Endometrial microvascular endothelial cells (primary cell): Measurements from ENCODE around the gene TRIP11. TPM values are rescaled to one million over a fixed set of nuclear protein-coding genes. Genes with fewer than 3 reads are reported as not detected.
"Not testable (repeated sequence)": the region's sequence is repeated elsewhere in the genome, so short reads cannot be mapped to it uniquely, and the experiment has no call there.

Experiments used
- in situ Hi-C: cut with HindIII; loops from 2 replicates; pipeline ENCODE4 v1.10.0; 2017; ENCODE audit warnings: low sequenced_read_pairs, low pct_unique_long_range_greater_than_20kb; ENCODE audit errors: inconsistent ontology term
- total RNA-seq: library from RNA; depleted of rRNA; stranded (reverse); fragments of >200 nt; gene quantifications from one replicate; pipeline ENCODE4 v1.2.3, GENCODE V29; 2015; ENCODE audit errors: inconsistent ontology term

The TRIP11 gene
- 11.4 TPM for total RNA-seq

DNA sequence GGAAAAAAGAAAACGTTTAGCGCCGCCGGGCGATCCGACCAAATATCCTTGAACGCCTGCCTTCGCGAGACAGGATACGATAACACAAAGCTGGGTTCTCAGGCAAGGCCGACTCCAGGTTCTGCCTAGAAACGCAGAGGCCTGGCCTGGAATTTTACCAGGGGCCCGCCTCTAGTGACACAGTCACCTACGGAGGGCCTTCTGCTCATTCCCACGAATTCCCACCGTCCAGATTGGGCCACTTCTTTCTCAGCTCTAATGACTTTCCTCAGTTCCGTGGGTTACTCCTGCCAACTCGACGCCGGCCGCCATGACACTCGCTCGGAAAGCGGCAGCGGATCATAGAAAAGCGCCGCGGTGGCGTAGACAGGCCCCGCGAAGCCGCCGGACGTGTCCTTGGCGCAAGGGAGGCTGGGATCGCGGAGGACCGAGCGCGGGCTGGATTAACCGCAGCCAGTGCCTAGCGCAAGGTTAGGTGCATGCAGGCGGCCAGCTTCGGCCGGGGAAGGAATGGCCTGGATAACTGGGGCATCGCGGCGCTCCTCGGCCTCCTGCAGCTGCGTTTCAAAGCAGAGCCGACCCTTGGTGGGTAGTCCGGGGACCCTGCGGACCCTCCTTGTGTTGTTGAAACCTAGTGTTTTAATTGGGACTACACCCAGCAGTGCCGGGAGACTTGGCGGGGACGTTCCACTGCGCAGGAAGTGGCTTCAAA, at the start of gene TRIP11:
Gene TRIP11, minus strand, starts transcription at position 341 of the 712 bp plus-strand sequence. CDS start 374 bp downstream, outside the sequence.
- in situ Hi-C loops, result no loop called here

GRCh38 chr14:92088494-92088893, 48.6 kb upstream of the TRIP11 start:
- in situ Hi-C loops, result no loop called here

DNA sequence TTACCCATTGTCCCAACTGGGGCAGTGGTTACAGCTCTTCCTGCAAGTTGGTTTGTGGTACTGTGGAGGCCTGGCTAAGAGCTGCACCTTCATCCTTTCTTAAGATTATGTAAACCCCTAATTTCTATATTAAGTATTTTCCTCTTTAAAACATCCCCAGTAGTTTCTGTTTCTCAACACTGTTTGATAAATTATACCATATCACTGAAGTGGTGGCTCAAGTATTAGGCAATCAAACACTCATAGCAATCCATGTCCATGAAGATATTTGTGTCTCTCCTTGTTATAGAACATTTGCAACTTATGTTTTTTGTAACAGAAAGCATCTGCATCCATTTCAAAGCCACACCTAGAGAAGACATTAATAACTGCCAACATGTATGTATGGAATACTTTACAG, 34.7 kb upstream of the TRIP11 start:
- in situ Hi-C loops, result no loop called here

DNA sequence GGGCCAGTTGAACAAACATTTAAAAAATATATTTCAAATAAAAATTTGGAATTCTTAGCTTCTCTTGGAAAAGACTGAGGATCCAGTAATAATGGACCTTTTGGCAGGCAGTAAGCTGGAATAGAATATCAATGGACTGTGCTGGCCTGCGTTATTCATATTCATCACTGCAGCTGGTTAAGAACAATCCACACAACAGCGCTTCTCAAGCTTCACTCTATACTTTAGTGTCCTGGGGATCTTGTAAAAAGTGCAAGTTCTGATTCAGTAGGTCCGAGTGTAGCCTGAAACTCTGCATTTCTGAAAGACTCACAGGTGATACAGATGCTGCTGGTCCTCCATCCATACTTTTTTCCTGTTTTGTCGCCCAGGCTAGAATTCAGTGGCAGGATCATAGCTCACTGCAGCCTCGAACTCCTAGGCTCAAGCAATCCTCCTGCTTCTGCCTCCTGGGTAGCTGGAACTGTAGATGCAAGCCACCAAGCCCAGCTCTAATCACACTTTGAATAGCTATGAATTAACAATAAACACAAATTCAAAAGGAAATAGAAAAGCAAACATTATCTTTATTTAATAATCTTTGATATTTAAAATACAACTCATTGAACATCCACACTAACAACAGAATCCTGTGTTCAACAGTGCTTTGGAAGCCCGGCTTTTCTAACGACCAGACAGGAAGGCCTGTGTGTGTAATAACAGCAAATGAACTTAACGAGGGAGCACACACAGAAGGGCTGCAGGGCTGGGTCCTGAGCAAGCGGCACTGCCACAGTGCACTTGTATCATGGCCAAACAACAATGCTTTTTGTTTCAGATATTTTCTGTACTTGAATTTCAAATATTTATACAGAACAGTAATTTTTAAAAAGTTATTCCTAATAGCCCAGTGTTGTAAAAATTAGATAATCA, 18.4 kb upstream of the TRIP11 start:
- in situ Hi-C loops, result no loop called here

DNA sequence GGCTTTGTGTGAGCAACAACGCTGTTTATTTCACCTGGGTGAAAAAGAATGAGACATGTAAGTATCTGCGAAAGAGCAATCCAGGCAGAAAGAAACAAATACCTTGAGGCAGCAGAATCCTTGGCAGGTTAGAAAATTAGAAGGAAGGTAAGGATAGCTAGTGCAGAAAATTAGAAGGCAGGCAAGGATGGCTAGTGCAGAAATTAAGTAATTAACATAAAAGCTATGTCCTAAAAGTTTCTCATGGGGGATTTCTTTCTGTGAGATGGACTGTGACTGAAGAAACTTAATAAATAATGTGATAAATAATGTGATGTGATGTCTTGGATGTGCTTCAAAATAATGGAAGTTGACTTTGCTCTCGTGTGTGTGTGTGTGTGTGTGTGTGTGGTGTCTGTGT, 9.9 kb upstream of the TRIP11 start:
- in situ Hi-C loops, result no loop called here

- in situ Hi-C loops, result not testable (repeated sequence)
Measured at GRCh38 chr14:92049221-92049620, 9.4 kb upstream of the TRIP11 start.

DNA sequence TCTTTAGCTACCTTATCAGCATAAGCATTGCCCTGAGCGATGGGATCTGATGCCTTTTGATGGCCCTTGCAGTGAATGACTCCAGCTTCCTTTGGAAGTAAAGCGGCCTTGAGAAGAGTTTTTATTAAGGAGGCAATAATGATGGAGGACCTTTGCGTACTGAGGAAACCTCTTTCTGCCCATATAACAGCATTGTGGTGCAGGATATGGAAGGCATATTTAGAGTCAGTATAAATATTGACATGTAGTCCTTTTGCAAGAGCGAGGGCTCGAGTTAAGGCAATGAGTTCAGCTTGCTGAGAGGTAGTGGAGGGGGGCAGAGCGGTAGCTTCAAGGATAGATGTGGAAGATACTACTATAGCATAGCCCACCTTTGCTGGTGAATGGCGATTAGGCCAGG, 6.0 kb upstream of the TRIP11 start:
- in situ Hi-C loops, result not testable (repeated sequence)

DNA sequence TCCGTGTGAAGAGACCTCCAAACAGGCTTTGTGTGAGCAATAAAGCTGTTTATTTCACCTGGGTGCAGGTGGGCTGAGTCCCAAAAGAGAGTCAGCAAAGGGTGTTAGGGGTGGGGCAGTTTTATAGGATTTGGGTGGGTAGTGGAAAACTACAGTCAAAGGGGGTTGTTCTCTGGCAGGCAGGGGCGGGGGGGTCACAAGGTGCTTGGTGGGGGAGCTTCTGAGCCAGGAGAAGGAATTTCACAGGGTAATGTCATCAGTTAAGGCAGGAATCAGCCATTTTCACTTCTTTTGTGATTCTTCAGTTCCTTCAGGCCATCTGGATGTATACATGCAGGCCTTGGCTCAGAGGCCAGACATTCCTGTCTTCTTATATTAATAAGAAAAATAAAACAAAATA, 1.9 kb upstream of the TRIP11 start:
- in situ Hi-C loops, result not testable (repeated sequence)

DNA sequence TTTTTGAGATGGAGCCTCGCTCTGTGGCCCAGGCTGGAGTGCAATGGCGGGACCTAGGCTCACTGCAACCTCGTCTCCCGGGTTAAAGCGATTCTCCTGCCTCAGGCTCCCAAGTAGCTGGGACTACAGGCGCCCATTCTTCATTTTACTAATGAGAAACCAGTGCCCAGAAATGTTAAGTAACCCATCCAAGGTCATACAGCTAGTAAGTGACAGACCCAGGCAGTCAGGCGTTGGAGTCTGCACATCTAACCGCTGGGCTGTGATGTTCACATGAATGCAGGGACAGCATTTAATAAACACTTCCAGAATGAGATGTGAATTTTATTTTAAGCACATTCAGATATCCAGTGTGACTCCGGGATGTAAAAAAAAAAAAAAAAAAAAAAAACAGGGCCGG, 1.3 kb upstream of the TRIP11 start:
- in situ Hi-C loops, result no loop called here

DNA sequence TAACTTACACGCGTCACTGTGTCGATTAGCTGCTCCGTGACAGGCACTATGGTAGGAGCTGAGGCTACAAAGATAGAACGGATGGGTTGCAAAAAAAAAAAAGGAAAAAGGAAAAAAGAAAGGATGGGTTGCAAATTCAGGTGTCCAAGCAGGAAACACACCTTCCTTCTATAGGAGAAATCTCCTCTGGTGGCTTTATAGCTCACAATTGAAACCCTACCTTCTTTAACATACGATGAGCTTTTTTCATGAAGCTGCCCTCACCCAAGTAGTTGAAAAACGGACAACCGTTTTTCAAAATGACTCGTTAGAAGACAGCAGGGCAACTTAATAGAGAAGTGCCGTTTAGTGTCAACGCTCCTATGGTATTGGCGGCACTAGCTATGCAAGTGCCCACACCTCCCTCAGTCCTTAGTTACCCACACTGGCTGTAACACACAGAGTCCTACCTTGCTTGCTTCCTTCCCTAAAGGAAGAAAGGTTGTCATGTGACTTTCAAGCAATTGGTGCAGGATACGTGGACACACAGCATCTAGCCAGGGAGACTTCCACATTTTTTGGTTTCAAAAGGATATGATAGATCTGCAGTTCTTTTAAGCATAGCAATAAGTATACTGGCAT, 682 bp upstream of the TRIP11 start:
- in situ Hi-C loops, result no loop called here

DNA sequence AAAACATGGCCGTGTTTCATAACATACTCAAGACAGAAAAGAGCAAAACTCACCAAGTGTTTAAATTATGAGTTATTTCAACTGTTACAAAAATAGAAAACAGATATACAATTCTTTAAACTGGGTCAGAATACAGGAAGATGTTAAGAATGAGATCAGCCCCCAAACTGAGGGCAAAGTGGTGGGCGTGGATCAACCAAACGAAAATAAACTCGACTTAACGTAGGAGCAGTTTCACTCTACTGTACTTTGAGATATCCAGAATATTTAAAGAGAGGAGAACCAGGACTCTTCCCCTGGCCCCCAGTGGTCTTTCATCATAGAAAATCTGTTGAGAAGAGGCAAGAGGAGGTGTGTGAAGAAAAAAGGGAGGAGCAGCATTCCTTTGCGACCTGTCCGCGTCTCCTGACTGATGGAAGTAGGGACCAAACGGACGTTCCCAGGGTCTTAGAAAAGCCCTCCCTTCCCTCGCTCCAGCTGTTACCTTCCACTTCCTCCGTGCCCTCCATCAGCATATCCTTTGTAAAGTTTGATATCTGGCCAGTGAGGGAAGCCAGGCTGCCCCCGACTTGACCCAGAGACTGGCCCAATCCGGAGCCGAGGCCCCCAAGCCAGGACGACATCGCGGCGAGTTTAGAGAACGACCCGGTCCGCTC, 668 bp downstream of the TRIP11 start:
- in situ Hi-C loops, result no loop called here

GRCh38 chr14:92037989-92038388, 1.9 kb downstream of the TRIP11 start:
- in situ Hi-C loops, result no loop called here

GRCh38 chr14:92035890-92036289, 4.0 kb downstream of the TRIP11 start:
- in situ Hi-C loops, result no loop called here

DNA sequence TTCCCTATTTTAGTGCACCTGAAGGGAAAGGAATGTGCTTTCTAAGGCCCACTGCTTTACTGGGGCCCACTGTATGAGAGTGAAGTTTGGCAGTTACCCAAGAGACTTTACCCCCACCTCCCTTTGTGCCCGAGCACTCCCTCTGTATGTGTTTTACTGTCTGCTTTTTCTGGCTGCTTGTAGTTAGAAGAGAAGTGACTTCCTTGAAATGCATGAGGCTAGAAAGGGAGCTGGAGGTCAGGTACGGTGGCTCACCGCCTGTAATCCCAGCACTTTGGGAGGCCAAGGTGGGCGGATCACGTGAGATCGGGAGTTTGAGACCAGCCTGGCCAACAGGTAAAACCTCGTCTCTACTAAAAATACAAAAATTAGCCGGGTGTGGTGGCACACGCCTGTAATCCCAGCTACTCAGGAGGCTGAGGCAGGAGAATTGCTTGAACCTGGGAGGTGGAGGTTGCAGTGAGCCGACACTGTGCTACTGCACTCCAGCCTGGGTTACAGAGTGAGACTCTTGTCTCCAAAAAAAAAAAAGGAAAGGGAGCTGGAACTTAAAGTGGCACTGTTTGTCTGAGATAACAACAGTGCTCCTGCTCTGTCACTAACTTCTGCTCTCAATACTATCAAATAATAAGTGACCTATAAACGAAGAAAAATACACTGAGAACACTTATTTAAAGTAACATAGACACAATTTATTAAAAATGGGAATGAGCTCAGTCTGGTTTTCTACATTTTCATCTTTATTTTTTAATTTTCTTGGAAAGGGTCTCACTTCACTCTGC, 5.8 kb downstream of the TRIP11 start:
- in situ Hi-C loops, result no loop called here

DNA sequence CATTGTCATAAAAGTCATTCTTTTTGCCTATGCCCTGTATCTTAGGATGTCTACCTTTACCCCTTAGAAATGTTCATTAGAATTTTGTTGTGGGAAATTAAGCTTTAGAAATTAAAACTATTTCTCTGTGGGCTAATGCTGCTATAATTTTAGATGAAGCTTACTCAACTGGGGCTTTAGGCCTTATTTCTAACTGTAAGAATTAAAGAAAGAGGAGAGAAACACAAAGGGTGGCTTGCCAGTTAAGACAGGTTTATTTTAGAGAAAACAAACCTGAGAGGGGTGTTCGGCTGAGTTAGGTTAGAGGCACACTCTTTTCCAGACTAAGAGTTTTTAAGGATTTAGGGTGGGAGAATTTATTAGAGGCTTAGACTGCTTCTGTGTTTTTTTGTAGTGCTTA, 6.4 kb downstream of the TRIP11 start:
- in situ Hi-C loops, result no loop called here

DNA sequence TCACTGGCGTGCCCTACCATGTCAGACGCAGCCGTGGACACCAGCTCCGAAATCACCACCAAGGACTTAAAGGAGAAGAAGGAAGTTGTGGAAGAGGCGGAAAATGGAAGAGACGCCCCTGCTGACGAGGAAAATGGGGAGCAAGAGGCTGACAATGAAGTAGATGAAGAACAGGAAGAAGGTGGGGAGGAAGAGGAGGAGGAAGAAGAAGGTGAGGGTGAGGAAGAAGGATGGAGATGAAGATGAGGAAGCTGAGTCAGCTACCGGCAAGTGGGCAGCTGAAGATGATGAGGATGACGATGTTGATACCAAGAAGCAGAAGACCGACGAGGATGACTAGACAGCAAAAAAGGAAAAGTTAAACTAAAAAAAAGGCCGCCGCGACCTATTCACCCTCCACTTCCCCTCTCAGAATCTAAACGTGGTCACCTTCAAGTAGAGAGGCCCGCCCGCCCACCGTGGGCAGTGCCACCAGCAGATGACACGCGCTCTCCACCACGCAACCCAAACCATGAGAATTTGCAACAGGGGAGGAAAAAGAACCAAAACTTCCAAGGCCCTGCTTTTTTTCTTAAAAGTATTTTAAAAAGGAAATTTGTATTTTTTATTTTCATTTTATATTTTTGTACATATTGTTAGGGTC, 13.2 kb downstream of the TRIP11 start:
- in situ Hi-C loops, result no loop called here

- in situ Hi-C loops, result no loop called here
Measured at GRCh38 chr14:92022036-92022435, 17.8 kb downstream of the TRIP11 start.

DNA sequence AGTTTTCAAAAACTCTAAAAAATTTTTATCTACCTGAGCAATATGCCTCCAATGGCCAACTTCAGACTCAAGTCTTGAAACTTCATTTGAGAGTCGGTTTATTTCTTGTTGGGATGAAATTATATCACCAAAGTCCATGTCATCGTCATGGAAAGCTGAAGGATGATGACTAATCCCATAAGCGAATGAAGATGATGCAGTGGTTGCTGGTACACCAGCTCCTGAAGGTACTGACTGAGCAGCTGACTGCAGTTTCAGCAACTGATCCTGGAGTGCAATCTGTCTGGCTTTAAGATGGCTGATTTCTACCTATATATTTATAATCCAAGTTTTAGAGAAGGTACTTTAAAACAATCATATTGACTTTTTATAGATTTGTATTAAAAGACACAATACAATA, 18.3 kb downstream of the TRIP11 start:
- in situ Hi-C loops, result no loop called here
